HG02759 (cell line): ENCODE measurements around the gene TMEM101.
"Not testable (repeated sequence)": the region's sequence is repeated elsewhere in the genome, so short reads cannot be mapped to it uniquely, and the experiment has no call there.

ENCODE experiments used
- ATAC-seq: cut with Tn5 transposase; IDR thresholded peaks from one replicate; pipeline ENCODE4 v1.9.1; 2021; ENCODE audit warnings: mild to moderate bottlenecking, moderate library complexity; ENCODE audit not compliant: unreplicated experiment

The TMEM101 gene

GRCh38 chr17:43975898-43976297, 38.9 kb downstream of the TMEM101 start:
- ATAC-seq, result no peak

- ATAC-seq, result no peak
Observed at GRCh38 chr17:43974382-43975266, 40.1 kb downstream of the TMEM101 start.

- ATAC-seq, result not testable (repeated sequence)
Observed at GRCh38 chr17:43972444-43973212, 42.1 kb downstream of the TMEM101 start.

- not testable (repeated sequence) for ATAC-seq
Observed at GRCh38 chr17:43971436-43971835, 43.3 kb downstream of the TMEM101 start.

- ATAC-seq, result no peak
Observed at GRCh38 chr17:43970366-43970765, 44.4 kb downstream of the TMEM101 start.

- ATAC-seq, result no peak
Observed at GRCh38 chr17:43967251-43967875, 47.4 kb downstream of the TMEM101 start.

GRCh38 chr17:43966276-43966675, 48.5 kb downstream of the TMEM101 start:
- no peak for ATAC-seq

- no peak for ATAC-seq
Observed at GRCh38 chr17:43962479-43962878, 52.3 kb downstream of the TMEM101 start.

- no peak for ATAC-seq
Observed at GRCh38 chr17:43961954-43962353, 52.8 kb downstream of the TMEM101 start.

- ATAC-seq, result not testable (repeated sequence)
Observed at GRCh38 chr17:43961292-43961691, 53.5 kb downstream of the TMEM101 start.
